NCI-H510A (cell line): ENCODE results near the gene NPIPB8.
"Not testable (repeated sequence)": the region's sequence is repeated elsewhere in the genome, so short reads cannot be mapped to it uniquely, and the experiment has no call there.

Source experiments
- DNase-seq: peaks from one replicate; lab custom pipeline; 2025; lab: John Stamatoyannopoulos, UW

Gene NPIPB8

GRCh38 chr16:28636093-28636823, 1.6 kb upstream of the NPIPB8 start:
- not testable (repeated sequence) for DNase-seq

- not testable (repeated sequence) for DNase-seq
Measured at GRCh38 chr16:28638359-28638758, 494 bp downstream of the NPIPB8 start.

GRCh38 chr16:28639959-28640358, 2.1 kb downstream of the NPIPB8 start:
- DNase-seq = not testable (repeated sequence)

GRCh38 chr16:28666264-28666663, 28.4 kb downstream of the NPIPB8 start:
- DNase-seq = not testable (repeated sequence)

- not testable (repeated sequence) for DNase-seq
Measured at GRCh38 chr16:28667480-28667879, 29.6 kb downstream of the NPIPB8 start.

- DNase-seq = not testable (repeated sequence)
Measured at GRCh38 chr16:28668199-28668598, 30.3 kb downstream of the NPIPB8 start.

GRCh38 chr16:28688327-28688952, 50.6 kb downstream of the NPIPB8 start:
- not testable (repeated sequence) for DNase-seq

- not testable (repeated sequence) for DNase-seq
Measured at GRCh38 chr16:28689425-28689824, 51.6 kb downstream of the NPIPB8 start.

GRCh38 chr16:28691722-28692121, 53.9 kb downstream of the NPIPB8 start:
- DNase-seq = not testable (repeated sequence)

- DNase-seq = not testable (repeated sequence)
Measured at GRCh38 chr16:28693257-28693950, 55.5 kb downstream of the NPIPB8 start.

- DNase-seq = not testable (repeated sequence)
Measured at GRCh38 chr16:28699792-28700191, 61.9 kb downstream of the NPIPB8 start.

GRCh38 chr16:28700349-28700748, 62.5 kb downstream of the NPIPB8 start:
- not testable (repeated sequence) for DNase-seq

GRCh38 chr16:28701384-28701783, 63.5 kb downstream of the NPIPB8 start:
- DNase-seq = not testable (repeated sequence)

GRCh38 chr16:28704246-28704645, 66.4 kb downstream of the NPIPB8 start:
- not testable (repeated sequence) for DNase-seq
